ENCODE measurements around the gene FHAD1. TPM values are rescaled to one million over a fixed set of nuclear protein-coding genes. Genes with fewer than 3 reads are reported as not detected.

The FHAD1 gene
- 0.20 and 0.25 TPM in 2 replicates for total RNA-seq

GRCh38 chr1:15246960-15247614, at the start of gene FHAD1:
Gene FHAD1 (plus strand): TSS chr1:15247223. CDS start chr1:15251785, 4,562 bp downstream.
- peak; percentile 15 for DNase-seq (ENCODE audit: low read depth, low spot score)

GRCh38 chr1:15197591-15198447, 49.2 kb upstream of the FHAD1 start:
- DNase-seq (ENCODE audit: low read depth, low spot score): no peak

DNA sequence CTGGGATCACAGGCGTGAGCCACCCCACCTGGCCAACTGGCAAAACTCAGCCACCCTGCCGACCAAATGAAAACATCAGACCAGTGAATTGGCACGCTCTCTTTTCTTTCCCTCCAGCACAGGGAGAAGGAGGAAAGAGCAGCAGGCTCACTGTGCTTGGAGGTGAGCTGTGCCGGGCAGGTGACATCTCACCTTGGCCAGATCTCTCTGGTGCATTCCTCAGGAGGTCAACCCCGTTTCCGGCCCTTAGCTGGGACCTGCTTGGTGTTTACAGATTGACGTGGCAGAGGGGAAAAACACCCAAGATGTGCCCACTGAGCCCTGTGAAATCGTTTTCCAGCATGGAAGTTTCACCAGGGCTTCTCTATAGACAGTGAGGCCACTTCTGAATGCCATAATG, 48.3 kb upstream of the FHAD1 start:
- no peak for DNase-seq (ENCODE audit: low read depth, low spot score)

- no peak for DNase-seq (ENCODE audit: low read depth, low spot score)
These were observed 45.8 kb upstream of the FHAD1 start for GRCh38 chr1:15201221-15201620.

- no peak for DNase-seq (ENCODE audit: low read depth, low spot score)
These were observed 45.0 kb upstream of the FHAD1 start for GRCh38 chr1:15201849-15202551.

DNA sequence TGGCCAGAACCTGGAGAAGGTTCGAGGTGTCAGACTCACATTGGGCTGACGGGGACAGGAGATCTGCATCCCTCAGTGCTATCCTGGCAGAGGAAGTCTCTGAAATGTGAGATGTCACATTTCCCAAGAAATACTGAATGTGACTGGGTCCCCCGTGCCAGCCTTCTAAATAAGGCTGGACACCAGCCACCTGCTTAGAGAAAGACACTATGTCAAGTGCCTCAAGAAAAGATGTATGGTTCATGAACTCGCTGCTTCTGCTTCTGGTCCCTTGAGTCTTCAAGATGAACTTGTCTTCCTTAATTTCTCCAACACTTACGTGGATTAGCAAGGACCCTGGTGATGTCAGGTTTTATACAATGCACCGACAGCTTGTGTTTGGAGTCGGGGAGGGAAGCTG, 42.1 kb upstream of the FHAD1 start:
- DNase-seq (ENCODE audit: low read depth, low spot score): no peak

- no peak for DNase-seq (ENCODE audit: low read depth, low spot score)
These were observed 41.3 kb upstream of the FHAD1 start for GRCh38 chr1:15205586-15206346.

GRCh38 chr1:15206418-15207030, 40.5 kb upstream of the FHAD1 start:
- DNase-seq (ENCODE audit: low read depth, low spot score): no peak

- DNase-seq (ENCODE audit: low read depth, low spot score): no peak
These were observed 39.8 kb upstream of the FHAD1 start for GRCh38 chr1:15207031-15207828.

DNA sequence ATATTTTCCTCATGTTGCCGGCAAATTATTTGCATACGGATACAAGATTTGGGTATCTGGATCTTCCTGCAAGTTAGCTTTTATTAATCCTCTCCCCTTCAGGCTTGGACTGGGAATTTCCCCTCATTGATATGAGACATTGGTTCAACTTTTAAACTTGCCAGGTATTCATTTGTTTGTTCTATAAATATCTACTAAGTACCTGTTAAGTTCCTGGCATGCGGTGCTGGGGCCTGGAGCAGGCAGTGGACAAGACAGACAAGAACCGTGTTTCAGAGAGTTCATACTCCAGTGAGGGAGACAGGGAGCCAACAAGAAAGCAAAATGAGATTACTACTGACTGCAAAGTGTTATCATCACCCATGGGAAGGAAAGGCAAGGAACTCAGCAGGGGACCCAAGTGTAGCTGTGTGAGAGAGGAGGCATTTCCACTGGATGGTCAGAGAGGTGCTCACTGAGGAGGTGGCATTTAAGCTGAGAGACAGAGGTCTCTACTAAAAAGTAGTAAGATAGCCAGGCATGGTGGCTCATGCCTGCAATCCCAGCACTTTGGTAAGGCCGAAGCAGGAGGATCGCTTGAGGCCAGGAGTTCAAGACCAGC, 39.1 kb upstream of the FHAD1 start:
- no peak for DNase-seq (ENCODE audit: low read depth, low spot score)

DNA sequence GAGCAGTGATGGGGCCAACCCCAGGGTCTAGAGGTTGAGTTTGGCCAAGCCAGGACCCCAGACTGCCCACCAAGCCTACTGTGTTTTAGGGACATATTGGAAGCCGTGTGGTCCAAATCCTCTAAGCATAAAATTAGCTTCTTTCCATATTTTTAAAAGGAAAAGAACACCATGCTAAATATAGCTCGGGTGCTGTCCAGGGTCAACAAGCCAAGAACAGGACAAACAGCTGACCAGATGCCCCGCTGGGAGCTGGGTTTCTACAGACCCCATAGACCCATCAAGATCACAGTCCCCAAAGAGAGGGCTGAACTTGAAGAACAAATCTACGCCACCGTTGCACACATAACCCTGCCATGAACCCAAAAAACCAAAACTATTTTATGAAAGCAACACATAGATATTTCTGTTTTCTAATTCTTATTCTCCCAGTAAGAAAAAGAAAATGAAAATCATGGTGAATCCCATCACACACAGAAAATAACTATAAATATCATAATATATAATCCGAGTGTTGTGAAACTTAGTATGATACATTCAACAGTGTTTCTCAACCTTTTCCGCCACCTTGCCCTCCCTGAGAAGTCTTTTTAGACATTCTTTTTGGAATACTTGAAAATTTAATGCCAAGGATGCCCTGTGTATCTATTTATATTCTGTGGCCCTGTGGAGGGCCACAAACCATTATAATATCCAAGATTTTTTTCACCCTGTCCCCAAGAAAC, 36.2 kb upstream of the FHAD1 start:
- no peak for DNase-seq (ENCODE audit: low read depth, low spot score)

GRCh38 chr1:15211424-15211823, 35.6 kb upstream of the FHAD1 start:
- DNase-seq (ENCODE audit: low read depth, low spot score): no peak

DNA sequence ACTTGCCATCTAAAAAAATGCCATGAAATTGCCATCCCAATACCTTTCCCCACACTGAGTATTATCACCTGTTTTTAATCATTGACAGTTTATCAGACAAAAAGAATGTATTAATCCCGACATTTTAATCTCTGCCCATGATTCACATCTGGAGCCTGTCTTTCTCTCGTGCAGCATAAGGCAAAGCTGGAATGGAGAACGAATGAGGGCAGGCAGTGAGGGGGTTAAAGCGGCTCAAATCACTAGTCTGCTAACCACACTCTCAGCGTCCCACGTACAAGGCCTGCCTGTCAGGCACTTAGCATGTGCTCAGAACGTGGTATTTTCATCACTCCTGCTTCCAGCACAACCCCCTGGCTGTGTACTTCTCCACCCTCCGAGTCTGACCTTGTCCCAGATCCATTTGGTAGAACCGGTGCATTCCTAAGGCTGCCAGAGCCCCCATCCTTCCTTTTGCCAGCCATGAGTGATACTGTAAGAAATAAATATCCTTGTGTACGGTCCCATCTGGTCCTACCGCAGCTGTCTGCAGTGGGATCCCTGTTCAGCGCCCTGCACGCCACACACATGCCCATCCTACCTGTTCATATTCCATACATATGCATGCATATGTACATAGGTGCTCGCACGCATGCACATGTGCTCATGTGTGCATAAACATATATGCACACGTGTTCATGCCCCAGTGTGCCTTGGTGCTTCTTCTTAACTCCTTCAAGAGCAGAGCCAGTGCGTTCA, 34.6 kb upstream of the FHAD1 start:
- no peak for DNase-seq (ENCODE audit: low read depth, low spot score)

GRCh38 chr1:15212954-15213291, 34.1 kb upstream of the FHAD1 start:
- no peak for DNase-seq (ENCODE audit: low read depth, low spot score)

GRCh38 chr1:15213341-15213821, 33.6 kb upstream of the FHAD1 start:
- DNase-seq (ENCODE audit: low read depth, low spot score): no peak

DNA sequence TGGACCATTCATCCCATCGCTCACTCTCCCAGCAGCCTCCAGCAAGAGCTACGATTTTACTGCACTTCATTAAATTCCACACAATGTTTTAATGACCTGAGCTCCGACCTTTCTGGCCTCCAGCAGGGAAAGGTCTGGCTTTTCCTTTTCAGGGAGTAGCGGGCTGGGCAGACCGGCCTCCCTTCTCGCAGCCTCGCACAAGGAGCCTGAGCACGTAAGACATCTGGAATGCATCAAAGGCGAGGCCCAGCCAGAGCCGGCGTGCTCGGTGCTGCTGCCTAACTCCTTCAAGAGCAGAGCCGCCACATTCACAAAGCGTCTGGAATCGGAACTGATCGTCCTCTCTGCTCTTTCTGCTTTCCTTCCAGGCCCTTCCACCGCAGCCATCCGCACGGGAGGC, 32.5 kb upstream of the FHAD1 start:
- DNase-seq (ENCODE audit: low read depth, low spot score): no peak

- DNase-seq (ENCODE audit: low read depth, low spot score): no peak
These were observed 31.9 kb upstream of the FHAD1 start for GRCh38 chr1:15215116-15215515.

- no peak for DNase-seq (ENCODE audit: low read depth, low spot score)
These were observed 29.4 kb upstream of the FHAD1 start for GRCh38 chr1:15217654-15218053.
